Hematopoietic multipotent progenitor cell treated with erythropoietin and hydrocortisone succinate and interleukin-3 and kit ligand, for 6 days (in vitro differentiated cells): ENCODE results near the gene BIVM.

Experiments
- DNase-seq: peaks from one replicate; pipeline ENCODE4 v3.0.0-alpha.2; 2015

The BIVM gene

GRCh38 chr13:102845630-102846260 lies 46.8 kb downstream of the BIVM start, which contains the start of gene ERCC5:
TSS of gene ERCC5 (plus strand) at chr13:102846032. CDS start at chr13:102846267, 235 bp downstream.
- peak; percentile 98 for DNase-seq

GRCh38 chr13:102846261-102847015 lies 47.5 kb downstream of the BIVM start:
- peak; percentile 79 for DNase-seq

- DNase-seq: peak; percentile 76
Measured at GRCh38 chr13:102847272-102848234, 48.6 kb downstream of the BIVM start.

- DNase-seq: no peak
Measured at GRCh38 chr13:102848956-102849355, 50.0 kb downstream of the BIVM start.

GRCh38 chr13:102852556-102852955 lies 53.6 kb downstream of the BIVM start:
- no peak for DNase-seq

- DNase-seq: no peak
Measured at GRCh38 chr13:102854675-102855074, 55.8 kb downstream of the BIVM start.

DNA sequence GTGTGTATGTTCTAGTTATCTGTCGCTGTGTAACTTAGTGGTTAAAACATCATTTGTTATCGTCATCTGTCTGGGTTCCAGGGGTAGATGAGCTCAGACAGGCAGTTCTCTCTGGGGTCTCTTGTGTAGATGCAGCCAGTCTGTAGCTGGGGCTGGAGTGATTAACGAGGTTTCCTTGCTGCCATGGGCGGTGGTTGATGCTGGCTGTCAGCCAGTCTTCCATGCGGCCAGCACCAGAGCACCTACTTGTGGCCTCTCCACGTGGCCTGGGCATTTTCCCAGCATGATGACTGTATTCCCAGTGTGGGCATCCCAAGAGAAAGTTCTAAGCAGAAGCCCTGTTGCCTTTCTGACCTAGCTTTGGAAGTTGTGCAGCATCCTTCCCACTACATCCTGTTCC lies 57.6 kb downstream of the BIVM start:
- DNase-seq: peak; percentile 57

DNA sequence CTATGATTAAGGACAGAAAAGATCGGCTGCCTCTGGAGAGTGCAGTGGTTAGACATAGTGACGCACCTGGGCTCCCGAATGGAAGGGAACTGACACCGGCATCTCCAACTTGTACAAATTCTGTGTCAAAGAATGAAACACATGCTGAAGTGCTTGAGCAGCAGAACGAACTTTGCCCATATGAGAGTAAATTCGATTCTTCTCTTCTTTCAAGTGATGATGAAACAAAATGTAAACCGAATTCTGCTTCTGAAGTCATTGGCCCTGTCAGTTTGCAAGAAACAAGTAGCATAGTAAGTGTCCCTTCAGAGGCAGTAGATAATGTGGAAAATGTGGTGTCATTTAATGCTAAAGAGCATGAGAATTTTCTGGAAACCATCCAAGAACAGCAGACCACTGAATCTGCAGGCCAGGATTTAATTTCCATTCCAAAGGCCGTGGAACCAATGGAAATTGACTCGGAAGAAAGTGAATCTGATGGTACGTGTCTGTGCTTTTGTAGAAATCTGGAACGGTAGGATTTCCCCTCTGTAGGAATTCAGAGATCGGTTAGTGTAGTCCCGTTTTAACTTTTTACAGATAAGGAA lies 63.8 kb downstream of the BIVM start:
- DNase-seq: no peak

GRCh38 chr13:102863590-102863989 lies 64.7 kb downstream of the BIVM start:
- no peak for DNase-seq

DNA sequence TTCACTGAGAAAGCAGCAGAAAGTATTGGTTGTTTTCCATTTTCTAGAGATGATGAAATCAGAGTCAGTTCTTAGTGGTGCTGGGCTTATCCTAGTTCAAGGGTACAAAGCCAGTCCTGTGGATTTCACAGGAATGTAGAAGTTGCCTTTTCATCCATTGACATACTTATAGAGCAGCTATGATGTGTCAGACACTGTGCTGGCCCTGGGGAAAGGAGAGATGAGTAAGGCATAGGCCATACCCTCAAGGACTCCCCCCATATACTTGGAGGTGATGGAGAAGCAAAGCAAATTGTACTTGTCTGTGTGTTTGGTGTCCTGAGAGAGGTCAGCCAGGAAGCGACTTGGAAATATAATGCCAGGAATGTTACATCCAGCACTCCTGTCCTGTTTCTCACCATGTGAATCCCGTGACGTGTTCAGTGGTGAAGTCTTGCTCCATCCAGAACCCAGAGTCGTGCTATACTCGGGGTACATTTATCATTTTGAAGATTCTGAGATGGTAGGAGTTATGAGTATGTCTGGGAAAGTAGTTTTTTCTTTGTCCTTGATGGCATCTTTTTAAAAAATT lies 69.5 kb downstream of the BIVM start:
- DNase-seq: no peak

DNA sequence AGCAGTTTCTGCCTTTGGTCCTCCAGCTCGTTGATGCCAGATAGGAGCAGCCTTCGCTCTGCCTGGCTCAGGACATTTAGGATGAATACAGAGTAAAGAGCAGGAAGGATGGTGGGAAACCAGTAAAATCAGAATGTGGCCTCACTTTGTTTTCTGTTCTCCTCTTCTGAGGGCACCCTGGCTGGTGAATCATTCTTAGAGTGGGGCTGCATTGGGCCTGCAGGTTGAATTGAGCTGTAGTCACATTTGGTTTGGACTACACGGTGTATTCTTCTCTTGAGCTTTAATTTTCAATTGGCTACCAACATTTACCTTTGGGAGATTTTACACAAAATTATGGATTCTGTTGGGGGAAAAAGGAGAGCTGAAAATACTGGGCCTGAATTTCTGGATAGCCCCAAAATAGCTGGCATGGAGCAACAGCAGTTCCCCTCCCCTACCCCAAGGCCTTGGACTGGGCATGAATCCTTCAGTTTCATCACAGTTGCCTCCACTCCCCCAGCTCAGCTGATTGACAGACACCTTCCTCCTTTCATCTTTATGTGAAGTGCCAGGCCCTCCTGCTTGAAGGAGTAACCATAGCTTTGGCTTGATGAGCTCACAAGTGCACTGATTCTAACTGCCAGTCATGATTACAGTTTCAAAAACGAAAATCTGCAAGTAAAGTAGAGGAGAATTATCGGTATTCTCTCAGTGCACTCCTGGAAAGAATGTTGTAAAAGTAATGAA lies 71.2 kb downstream of the BIVM start:
- no peak for DNase-seq

DNA sequence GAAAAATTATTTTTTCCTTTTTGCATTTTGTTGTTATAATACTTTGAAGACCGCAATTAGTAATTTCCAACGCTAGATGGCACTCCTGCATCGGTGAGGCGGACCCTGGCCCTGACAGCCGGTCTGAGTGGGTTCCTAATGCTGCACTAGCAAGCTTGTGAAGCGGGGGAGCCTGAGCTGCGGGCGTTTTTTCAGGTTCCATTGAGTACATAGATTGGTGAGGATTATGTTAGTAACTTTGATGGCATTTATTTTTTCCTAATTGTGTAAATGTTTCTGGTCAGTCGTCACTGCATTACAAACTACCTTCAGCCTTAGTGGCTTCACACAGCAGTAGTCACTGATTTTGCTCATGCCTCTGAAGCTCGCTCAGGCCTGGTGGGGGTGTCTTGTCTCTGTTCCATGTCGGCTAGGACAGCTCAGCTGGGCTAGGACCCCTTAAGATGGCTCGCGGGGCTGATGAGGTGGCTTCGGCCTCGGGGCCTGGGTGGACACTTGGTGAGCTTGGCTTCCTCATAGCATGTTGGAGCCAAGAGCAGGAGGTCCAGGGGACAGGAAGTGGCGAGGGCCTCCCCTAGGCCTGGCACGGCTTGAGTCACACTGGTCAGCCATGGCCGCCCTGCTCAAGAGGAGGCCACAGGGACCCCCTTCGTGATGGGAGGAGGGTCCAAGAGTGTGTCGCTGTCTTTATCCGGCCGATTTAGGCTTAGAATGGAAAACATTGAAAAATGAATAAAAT lies 71.9 kb downstream of the BIVM start:
- DNase-seq: peak; percentile 81

DNA sequence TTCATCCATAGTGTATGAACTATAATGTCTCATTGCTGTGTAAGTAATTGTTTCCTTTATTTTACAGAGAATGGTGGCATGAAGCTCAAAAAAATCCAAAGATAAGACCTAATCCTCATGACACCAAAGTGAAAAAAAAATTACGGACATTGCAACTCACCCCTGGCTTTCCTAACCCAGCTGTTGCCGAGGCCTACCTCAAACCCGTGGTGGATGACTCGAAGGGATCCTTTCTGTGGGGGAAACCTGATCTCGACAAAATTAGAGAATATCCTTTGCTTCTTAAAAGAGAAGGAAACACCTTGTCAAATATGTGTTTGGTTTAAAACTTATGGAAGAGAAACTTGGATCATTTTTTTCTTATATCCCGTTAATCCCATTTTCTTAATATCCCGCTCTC lies 73.2 kb downstream of the BIVM start:
- DNase-seq: no peak

DNA sequence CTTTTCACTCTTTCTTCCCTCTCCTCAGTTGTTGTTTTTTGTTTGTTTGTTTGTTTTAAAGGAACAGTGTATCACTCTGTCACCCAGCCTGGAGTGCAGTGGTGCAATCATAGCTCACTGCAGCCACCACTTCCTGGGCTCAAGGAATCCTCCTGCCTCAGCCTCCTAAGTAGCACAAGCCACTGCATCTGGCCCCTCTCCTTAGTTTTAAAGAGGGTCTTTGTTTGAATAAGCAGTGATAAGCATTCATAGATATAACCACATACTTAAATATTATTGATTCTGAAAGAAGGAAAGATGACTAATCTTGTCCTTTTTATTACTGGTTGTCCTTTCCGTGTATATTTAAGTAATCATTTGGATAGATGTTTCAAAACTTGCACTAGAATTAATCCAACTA lies 73.6 kb downstream of the BIVM start:
- no peak for DNase-seq

GRCh38 chr13:102873653-102874052 lies 74.7 kb downstream of the BIVM start:
- no peak for DNase-seq

- DNase-seq: no peak
Measured at GRCh38 chr13:102875256-102875655, 76.3 kb downstream of the BIVM start.

DNA sequence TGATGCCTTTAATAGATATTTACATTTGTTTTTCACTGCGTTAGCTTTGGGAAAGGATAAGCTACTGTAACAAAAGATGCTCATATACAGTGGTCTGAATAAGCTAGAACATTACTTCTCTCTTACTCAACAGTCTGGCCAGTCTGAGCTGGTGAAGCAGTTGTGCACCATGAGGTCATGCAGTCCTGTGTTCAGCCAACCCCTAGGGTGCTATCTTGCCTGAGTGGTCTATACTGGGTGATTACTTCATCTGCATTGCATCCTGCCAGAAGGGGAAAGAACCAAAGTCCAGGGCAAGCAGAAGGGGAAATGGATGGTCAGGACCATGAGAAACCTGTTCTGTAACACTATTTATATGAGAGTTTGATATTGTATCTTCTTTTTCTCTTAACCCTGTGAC lies 78.4 kb downstream of the BIVM start:
- DNase-seq: no peak

DNA sequence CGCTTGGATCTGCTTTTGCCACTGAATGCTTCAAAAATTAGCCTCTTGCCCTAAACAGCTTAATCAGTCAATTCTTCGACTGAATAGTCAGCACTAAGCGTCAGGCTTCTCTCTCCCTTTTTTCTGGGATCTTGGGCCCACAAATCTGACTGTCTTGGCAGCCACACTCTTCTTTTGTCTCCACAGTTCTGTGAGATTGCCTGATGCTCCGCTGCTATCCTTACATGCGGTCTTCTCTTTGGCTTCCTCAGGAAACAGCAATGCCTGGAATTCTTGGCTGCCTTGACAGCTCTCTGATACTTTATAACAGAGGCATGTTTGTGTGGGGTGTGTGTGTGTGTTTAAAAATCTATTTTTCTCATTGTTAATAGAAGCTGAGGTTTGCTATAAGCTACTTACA lies 79.6 kb downstream of the BIVM start:
- DNase-seq: no peak

GRCh38 chr13:102879793-102880499 lies 81.0 kb downstream of the BIVM start:
- no peak for DNase-seq
